GM23338 (cell line): Measurements from ENCODE around the gene PCDHA3. TPM values are rescaled to one million over a fixed set of nuclear protein-coding genes. Genes with fewer than 3 reads are reported as not detected.

Experiments
- ATAC-seq: fragments of 200-7000 bp; cut with Tn5 transposase; 3 replicates; pipeline ENCODE4 v1.9.1; 2020
- DNase-seq: peaks from one replicate; pipeline ENCODE4 v3.0.0-alpha.2; 2015; ENCODE audit warnings: low spot score
- H2AFZ ChIP-seq: fragments of 200-600 bp; sonication (generic); 2 replicates; pipeline ENCODE4 v1.8.0; 2016; ENCODE audit warnings: antibody characterized with exemption, mild to moderate bottlenecking, moderate library complexity
- H3F3A ChIP-seq: fragments of 200-600 bp; sonication (generic); replicated peaks from 2 replicates; pipeline ENCODE4 v1.8.0; 2017; ENCODE audit warnings: antibody characterized with exemption, mixed run types, low read depth
- H3K27ac ChIP-seq: fragments of 200-600 bp; sonication (generic); 2 replicates; pipeline ENCODE4 v1.6.1; 2016; ENCODE audit warnings: low read depth
- H3K27me3 ChIP-seq: fragments of 200-600 bp; sonication (generic); 2 replicates; pipeline ENCODE4 v1.8.0; 2016; ENCODE audit warnings: mild to moderate bottlenecking, mixed run types, moderate library complexity; ENCODE audit not compliant: insufficient read depth
- H3K36me3 ChIP-seq: fragments of 200-600 bp; sonication (generic); 2 replicates; pipeline ENCODE4 v1.8.0; 2016; ENCODE audit warnings: mild to moderate bottlenecking; ENCODE audit not compliant: insufficient read depth
- H3K4me1 ChIP-seq: fragments of 200-600 bp; sonication (generic); 2 replicates; pipeline ENCODE4 v1.8.0; 2016; ENCODE audit warnings: mild to moderate bottlenecking, moderate library complexity; ENCODE audit not compliant: insufficient read depth
- H3K4me2 ChIP-seq: fragments of 200-600 bp; sonication (generic); 2 replicates; pipeline ENCODE4 v1.7.1; 2017; ENCODE audit warnings: mixed run types
- H3K4me3 ChIP-seq: fragments of 200-600 bp; sonication (generic); 2 replicates; pipeline ENCODE4 v1.6.1; 2016; ENCODE audit warnings: mixed run types
- H3K79me2 ChIP-seq: fragments of 200-600 bp; sonication (generic); replicated peaks from 2 replicates; pipeline ENCODE4 v1.8.0; 2017; ENCODE audit warnings: mild to moderate bottlenecking; ENCODE audit not compliant: insufficient read depth
- H3K9me2 ChIP-seq: fragments of 200-600 bp; sonication (generic); 2 replicates; pipeline ENCODE4 v1.8.0; 2017; ENCODE audit not compliant: insufficient read depth
- H4K20me1 ChIP-seq: fragments of 200-600 bp; sonication (generic); replicated peaks from 2 replicates; pipeline ENCODE4 v1.8.0; 2017; ENCODE audit warnings: mild to moderate bottlenecking; ENCODE audit not compliant: insufficient read depth
- H3K27ac Mint-ChIP-seq: 2 replicates; pipeline ENCODE4 v1.8.0; 2020; ENCODE audit warnings: inconsistent platforms, mild to moderate bottlenecking, moderate library complexity, mixed read lengths
- H3K27me3 Mint-ChIP-seq: 3 replicates; pipeline ENCODE4 v1.8.0; 2022; ENCODE audit warnings: low read depth, mild to moderate bottlenecking, moderate library complexity, mixed read lengths, inconsistent platforms; ENCODE audit not compliant: insufficient read depth, poor library complexity
- H3K36me3 Mint-ChIP-seq: 3 replicates; pipeline ENCODE4 v1.8.0; 2021; ENCODE audit warnings: low read depth, mild to moderate bottlenecking, inconsistent platforms, moderate library complexity, mixed read lengths
- H3K4me1 Mint-ChIP-seq: 3 replicates; pipeline ENCODE4 v1.8.0; 2020; ENCODE audit warnings: mild to moderate bottlenecking, inconsistent platforms, mixed read lengths
- H3K4me3 Mint-ChIP-seq: 3 replicates; pipeline ENCODE4 v1.8.0; 2021; ENCODE audit warnings: moderate library complexity, mild to moderate bottlenecking, inconsistent platforms, mixed read lengths
- H3K9me3 Mint-ChIP-seq: 3 replicates; pipeline ENCODE4 v1.8.0; 2020; ENCODE audit warnings: moderate library complexity, mild to moderate bottlenecking, inconsistent platforms, mixed read lengths
- CREB1 ChIP-seq: fragments of 250-450 bp; sonication (Bioruptor Pico); IDR thresholded peaks from 2 replicates; pipeline ENCODE4 v1.5.0; 2020; ENCODE audit warnings: low read depth, mild to moderate bottlenecking, moderate library complexity
- CTCF ChIP-seq, 2 experiments: fragments of 200-600 bp in 1 of 2; sonication (generic) in 1 of 2; conservative IDR thresholded peaks; 2 replicates each; pipeline versions ENCODE4 v1.5.1 to v1.6.1; 2016 to 2017; ENCODE audit warnings: antibody characterized with exemption in 2 of 2, low read depth in 2 of 2, mild to moderate bottlenecking in 2 of 2, moderate library complexity in 1 of 2
- ETS1 ChIP-seq: IDR thresholded peaks from 2 replicates; pipeline ENCODE4 v1.6.1; 2016; ENCODE audit warnings: antibody characterized with exemption
- EZH2 ChIP-seq: fragments of 200-600 bp; sonication (generic); IDR thresholded peaks from one replicate; pipeline ENCODE4 v1.8.0; 2017; ENCODE audit warnings: antibody characterized with exemption, mild to moderate bottlenecking, low read depth; ENCODE audit not compliant: unreplicated experiment
- EZH2phosphoT487 ChIP-seq: fragments of 200-600 bp; sonication (generic); IDR thresholded peaks from one replicate; pipeline ENCODE4 v1.8.1; 2018; ENCODE audit warnings: antibody characterized with exemption; ENCODE audit not compliant: unreplicated experiment
- JUNB ChIP-seq: IDR thresholded peaks from one replicate; pipeline ENCODE4 v1.6.1; 2016; ENCODE audit warnings: antibody characterized with exemption; ENCODE audit not compliant: unreplicated experiment
- NANOG ChIP-seq: IDR thresholded peaks from 2 replicates; pipeline ENCODE4 v1.6.1; 2016; ENCODE audit warnings: antibody characterized with exemption, borderline replicate concordance
- POLR2AphosphoS5 ChIP-seq: IDR thresholded peaks from 2 replicates; pipeline ENCODE4 v1.6.1; 2016; ENCODE audit warnings: antibody characterized with exemption, low read depth
- REST ChIP-seq: IDR thresholded peaks from one replicate; pipeline ENCODE4 v1.6.1; 2018; ENCODE audit warnings: antibody characterized with exemption; ENCODE audit not compliant: unreplicated experiment
- STAT1 ChIP-seq: IDR thresholded peaks from one replicate; pipeline ENCODE4 v1.6.1; 2016; ENCODE audit warnings: antibody characterized with exemption; ENCODE audit not compliant: unreplicated experiment
- ZNF114 ChIP-seq: fragments of 250-450 bp; sonication (Bioruptor Pico); IDR thresholded peaks from 2 replicates; pipeline ENCODE4 v1.5.0; 2020; ENCODE audit warnings: mild to moderate bottlenecking, moderate library complexity
- ZNF331 ChIP-seq: fragments of 250-450 bp; sonication (Bioruptor Pico); IDR thresholded peaks from 2 replicates; pipeline ENCODE4 v1.5.0; 2020; ENCODE audit warnings: low read depth, mild to moderate bottlenecking, moderate library complexity
- ZNF462 ChIP-seq: fragments of 250-450 bp; sonication (Bioruptor Pico); IDR thresholded peaks from 2 replicates; pipeline ENCODE4 v1.5.0; 2020; ENCODE audit warnings: mild to moderate bottlenecking, moderate library complexity
- polyA plus RNA-seq: library from polyadenylated mRNA; unstranded; fragments of >200 nt; fragmentation: Nextera tagmentation; extraction: Ambion mirVana; gene quantifications from 2 replicates; pipeline ENCODE4 v1.2.1, GENCODE V29; 2016
- total RNA-seq: library from RNA; depleted of rRNA; stranded (reverse); fragments of >200 nt; shearing (Covaris generic); gene quantifications from 2 replicates; pipeline ENCODE4 v1.2.3, GENCODE V29; 2014

The PCDHA3 gene
- total and polyA plus RNA-seq, 2 experiments from 2014 or later = 0.87 to 4.0 TPM

- no peak for ATAC-seq
- H3K4me2 ChIP-seq = no peak overlapping the region
- H3K27me3 Mint-ChIP-seq = no peaks in the 10 kb centered on the region
- H3F3A ChIP-seq = no peaks in the 10 kb centered on the region
- H3K27ac Mint-ChIP-seq = no peak overlapping the region
- H3K9me3 Mint-ChIP-seq = peaks cover 21% of the 10 kb centered on the region
- TF ChIP-seq JUNB (no peak), ZNF331 (CRISPR knock-in tag) (no peak), ETS1 (no peak), ZNF114 (CRISPR knock-in tag) (no peak), REST (no peak), POLR2AphosphoS5 (no peak), EZH2phosphoT487 (no peak), NANOG (no peak), ZNF462 (CRISPR knock-in tag) (no peak), STAT1 (no peak), EZH2 (no peak), CTCF (conservative IDR thresholded peaks at IDR 0.05; ENCODE audit: low read depth in 2 of 2) (no peak), CREB1 (CRISPR knock-in tag) (no peak)
- no peaks in the 10 kb centered on the region for H4K20me1 ChIP-seq
- H3K27ac ChIP-seq = no peak overlapping the region
- no peaks in the 10 kb centered on the region for H3K36me3 ChIP-seq
- H3K4me3 ChIP-seq = no peak overlapping the region
- no peak overlapping the region for H2AFZ ChIP-seq
- DNase-seq = no peak
- no peaks in the 10 kb centered on the region for H3K27me3 ChIP-seq
- no peaks in the 10 kb centered on the region for H3K9me2 ChIP-seq
- H3K4me1 Mint-ChIP-seq = peaks cover 4% of the 10 kb centered on the region
- no peak overlapping the region for H3K4me3 Mint-ChIP-seq
- H3K36me3 Mint-ChIP-seq = peaks cover 39% of the 10 kb centered on the region
- 0 out of 2 replicates have a peak, but pooled peaks cover 2% of the 10 kb centered on the region for H3K4me1 ChIP-seq
- H3K79me2 ChIP-seq = no peaks in the 10 kb centered on the region
Observed at GRCh38 chr5:140802781-140803271, 2.0 kb downstream of the PCDHA3 start.
